Right forelimb (tissue), 1 donor: ENCODE data around the gene RASA2.
A peak's percentile ranks its signal among the peaks of the same experiment; 100 is the strongest.
"Not testable (repeated sequence)": the region's sequence is repeated elsewhere in the genome, so short reads cannot be mapped to it uniquely, and the experiment has no call there.

Source experiments
- DNase-seq: peaks from one replicate; pipeline ENCODE4 v3.0.0-alpha.2; 2018

RASA2 gene

GRCh38 chr3:141594357-141594756 lies 107.5 kb downstream of the RASA2 start:
- DNase-seq = no peak

- DNase-seq = no peak
Observed at GRCh38 chr3:141597931-141598330, 111.1 kb downstream of the RASA2 start.

GRCh38 chr3:141600331-141600730 lies 113.5 kb downstream of the RASA2 start:
- no peak for DNase-seq

GRCh38 chr3:141602706-141603105 lies 115.9 kb downstream of the RASA2 start:
- no peak for DNase-seq

GRCh38 chr3:141603473-141604035 lies 116.7 kb downstream of the RASA2 start:
- no peak for DNase-seq

GRCh38 chr3:141605883-141606282 lies 119.1 kb downstream of the RASA2 start:
- no peak for DNase-seq

GRCh38 chr3:141608438-141608837 lies 121.6 kb downstream of the RASA2 start:
- no peak for DNase-seq

GRCh38 chr3:141610939-141611338 lies 124.1 kb downstream of the RASA2 start:
- no peak for DNase-seq

GRCh38 chr3:141618103-141618910 lies 131.5 kb downstream of the RASA2 start:
- DNase-seq = no peak

GRCh38 chr3:141618938-141619337 lies 132.1 kb downstream of the RASA2 start:
- DNase-seq = no peak

GRCh38 chr3:141619450-141619849 lies 132.6 kb downstream of the RASA2 start:
- no peak for DNase-seq

- DNase-seq = no peak
Observed at GRCh38 chr3:141623691-141624090, 136.9 kb downstream of the RASA2 start.

GRCh38 chr3:141625506-141625905 lies 138.7 kb downstream of the RASA2 start:
- no peak for DNase-seq

- DNase-seq = not testable (repeated sequence)
Observed at GRCh38 chr3:141628334-141628733, 141.5 kb downstream of the RASA2 start.

- DNase-seq = not testable (repeated sequence)
Observed at GRCh38 chr3:141628868-141629441, 142.1 kb downstream of the RASA2 start.

- DNase-seq = no peak
Observed at GRCh38 chr3:141629976-141630375, 143.1 kb downstream of the RASA2 start.

- DNase-seq = no peak
Observed at GRCh38 chr3:141632779-141633374, 146.1 kb downstream of the RASA2 start.

GRCh38 chr3:141642215-141642614 lies 155.4 kb downstream of the RASA2 start:
- DNase-seq = no peak

GRCh38 chr3:141643391-141643790 lies 156.6 kb downstream of the RASA2 start:
- no peak for DNase-seq

- no peak for DNase-seq
Observed at GRCh38 chr3:141643796-141644195, 157.0 kb downstream of the RASA2 start.

GRCh38 chr3:141644931-141645330 lies 158.1 kb downstream of the RASA2 start:
- DNase-seq = peak; percentile 60

- DNase-seq = no peak
Observed at GRCh38 chr3:141646760-141647561, 160.1 kb downstream of the RASA2 start.

- no peak for DNase-seq
Observed at GRCh38 chr3:141647562-141647915, 160.7 kb downstream of the RASA2 start.
